Activated T-cell treated with anti-CD3 and anti-CD28 coated beads, Interleukin-2, amount 50 U/mL, for 4 hours (primary cell): ENCODE results near the gene OLAH. TPM values are rescaled to one million over a fixed set of nuclear protein-coding genes. Genes with fewer than 3 reads are reported as not detected.

Experiments used
- ATAC-seq, 2 donors: fragments of 200-7000 bp; cut with Tn5 transposase; one replicate each; pipeline ENCODE4 v1.10.0; 2021
- DNase-seq: peaks from one replicate; pipeline ENCODE4 v3.0.0-alpha.2; 2020
- H3K27me3 Mint-ChIP-seq: one replicate; pipeline ENCODE4 v1.8.0; 2021; ENCODE audit warnings: low read depth, mixed read lengths
- H3K36me3 Mint-ChIP-seq: one replicate; pipeline ENCODE4 v1.8.0; 2022; ENCODE audit warnings: mixed read lengths; ENCODE audit not compliant: insufficient read depth
- H3K4me1 Mint-ChIP-seq: one replicate; pipeline ENCODE4 v1.8.0; 2021; ENCODE audit warnings: low read depth, mixed read lengths
- H3K4me3 Mint-ChIP-seq: one replicate; pipeline ENCODE4 v1.8.0; 2021; ENCODE audit warnings: mild to moderate bottlenecking, moderate library complexity, mixed read lengths
- H3K9me3 Mint-ChIP-seq: one replicate; pipeline ENCODE4 v1.8.0; 2021; ENCODE audit warnings: mixed read lengths
- total RNA-seq, 3 donors: library from RNA; stranded (reverse); gene quantifications; one replicate each; pipeline ENCODE4 v1.2.1, GENCODE V29; 2021

Gene OLAH
- total RNA-seq, 3 donors from 2014 or later, result not detected

GRCh38 chr10:15092855-15093408 lies 49.2 kb downstream of the OLAH start:
- no peak for ATAC-seq
- DNase-seq, result no peak
- peaks cover 2% of the 10 kb centered on the region for H3K36me3 Mint-ChIP-seq
- no peak overlapping the region for H3K4me3 Mint-ChIP-seq
- peaks cover 11% of the 10 kb centered on the region for H3K4me1 Mint-ChIP-seq
- H3K27me3 Mint-ChIP-seq, result no peaks in the 10 kb centered on the region
- H3K9me3 Mint-ChIP-seq, result no peaks in the 10 kb centered on the region

DNA sequence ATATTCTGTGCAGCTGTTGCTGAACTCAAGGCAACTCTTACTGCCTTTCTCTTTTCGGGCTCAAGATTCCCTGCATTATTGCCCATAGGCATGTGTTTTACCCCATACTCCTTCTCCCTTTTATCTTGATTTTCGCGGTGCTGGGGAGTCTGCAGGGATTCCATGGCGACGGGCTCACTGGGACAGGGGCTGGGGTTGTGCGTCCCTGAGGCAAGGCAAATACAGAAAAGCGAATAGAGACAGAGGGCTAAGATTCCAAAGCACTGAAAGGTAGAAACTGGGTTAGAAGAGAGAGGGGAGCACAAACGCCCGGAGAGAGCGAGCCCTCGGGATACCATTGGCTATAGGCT lies 52.9 kb downstream of the OLAH start:
- peak; percentile 22 to 23 for ATAC-seq
- peaks cover 28% of the 10 kb centered on the region for H3K4me1 Mint-ChIP-seq
- peaks cover 8% of the 10 kb centered on the region for H3K36me3 Mint-ChIP-seq
- H3K9me3 Mint-ChIP-seq, result no peaks in the 10 kb centered on the region
- peak overlapping the region; percentile 96 for H3K4me3 Mint-ChIP-seq
- DNase-seq, result no peak
- no peaks in the 10 kb centered on the region for H3K27me3 Mint-ChIP-seq

- peaks cover 28% of the 10 kb centered on the region for H3K4me1 Mint-ChIP-seq
Measured at GRCh38 chr10:15097011-15097812, 53.5 kb downstream of the OLAH start, which contains the start of gene RPP38. Gene RPP38 (plus strand): TSS chr10:15097355. CDS start chr10:15103315, 5,960 bp downstream.

DNA sequence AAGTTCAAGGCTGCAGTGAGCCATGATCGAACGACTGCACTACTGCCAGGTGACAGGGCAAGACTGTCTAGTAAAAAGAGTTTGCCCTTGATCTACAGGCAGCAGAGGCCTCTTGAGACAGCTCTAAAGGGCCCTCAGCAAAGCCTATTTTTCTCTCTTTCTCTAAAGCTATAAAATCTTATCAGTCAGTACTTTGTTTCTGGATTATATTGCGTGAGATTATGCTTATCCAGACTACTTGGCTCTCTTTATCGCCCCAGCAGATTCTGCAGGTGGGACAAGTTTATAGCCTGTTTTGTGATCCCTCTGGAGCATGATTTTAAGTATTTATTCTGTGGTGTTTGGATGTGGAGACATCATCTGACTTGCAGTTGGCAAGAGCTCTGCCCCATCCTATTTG lies 56.1 kb downstream of the OLAH start:
- H3K9me3 Mint-ChIP-seq, result no peaks in the 10 kb centered on the region
- no peaks in the 10 kb centered on the region for H3K27me3 Mint-ChIP-seq
- H3K4me3 Mint-ChIP-seq, result no peak overlapping the region
- DNase-seq (no peak), ATAC-seq (no peak)
- H3K4me1 Mint-ChIP-seq, result peaks cover 28% of the 10 kb centered on the region
- peaks cover 15% of the 10 kb centered on the region for H3K36me3 Mint-ChIP-seq

More at GRCh38 chr10:15097011-15097812, 53.5 kb downstream of the OLAH start, which contains the start of gene RPP38:
- Mint-ChIP-seq H3K36me3 (peaks cover 11% of the 10 kb centered on the region), H3K27me3 (no peaks in the 10 kb centered on the region), H3K4me3 (peak within 1 kb of the TSS; percentile 96), H3K9me3 (no peaks in the 10 kb centered on the region)
- ATAC-seq (peak; percentile 93 to 95), DNase-seq (peak; percentile 94)

DNA sequence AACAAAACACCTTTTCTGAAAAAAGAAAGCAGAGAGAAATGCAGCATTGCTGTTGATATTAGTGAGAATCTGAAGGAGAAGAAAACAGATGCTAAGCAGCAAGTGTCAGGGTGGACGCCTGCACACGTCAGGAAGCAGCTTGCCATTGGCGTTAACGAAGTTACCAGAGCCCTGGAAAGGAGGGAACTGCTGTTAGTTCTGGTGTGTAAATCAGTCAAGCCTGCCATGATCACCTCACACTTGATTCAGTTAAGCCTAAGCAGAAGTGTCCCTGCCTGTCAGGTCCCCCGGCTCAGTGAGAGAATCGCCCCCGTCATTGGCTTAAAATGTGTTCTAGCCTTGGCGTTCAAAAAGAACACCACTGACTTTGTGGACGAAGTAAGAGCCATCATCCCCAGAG lies 59.8 kb downstream of the OLAH start:
- no peak overlapping the region for H3K4me3 Mint-ChIP-seq
- DNase-seq (no peak), ATAC-seq (no peak)
- peaks cover 23% of the 10 kb centered on the region for H3K36me3 Mint-ChIP-seq
- H3K9me3 Mint-ChIP-seq, result no peaks in the 10 kb centered on the region
- peaks cover 22% of the 10 kb centered on the region for H3K4me1 Mint-ChIP-seq
- H3K27me3 Mint-ChIP-seq, result no peaks in the 10 kb centered on the region

GRCh38 chr10:15106352-15107013 lies 62.7 kb downstream of the OLAH start:
- peaks cover 7% of the 10 kb centered on the region for H3K4me1 Mint-ChIP-seq
- peak; percentile 91 to 95 for ATAC-seq
- H3K4me3 Mint-ChIP-seq, result no peak overlapping the region
- peaks cover 22% of the 10 kb centered on the region for H3K36me3 Mint-ChIP-seq
- H3K27me3 Mint-ChIP-seq, result no peaks in the 10 kb centered on the region
- H3K9me3 Mint-ChIP-seq, result no peaks in the 10 kb centered on the region
- DNase-seq, result peak; percentile 63

DNA sequence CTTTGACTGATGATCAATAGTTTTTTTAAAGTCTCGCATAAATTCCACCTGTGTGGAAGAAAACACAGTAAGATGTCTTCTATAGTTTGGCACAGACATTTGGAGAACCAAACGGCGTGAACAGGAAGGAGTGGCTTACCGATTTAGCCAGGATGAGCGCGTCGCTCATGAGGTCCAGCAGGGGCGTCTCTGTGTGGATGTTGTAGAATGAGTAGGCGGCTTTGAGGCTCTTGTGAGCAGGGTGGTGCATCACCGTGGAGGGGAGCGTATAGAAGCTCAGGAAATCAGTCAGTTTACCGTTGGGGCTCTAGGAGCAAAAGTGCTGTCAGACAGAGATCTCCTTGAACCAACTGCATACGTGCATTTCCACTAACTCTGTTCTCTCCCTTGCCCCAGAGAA lies 68.9 kb downstream of the OLAH start:
- peaks cover 22% of the 10 kb centered on the region for H3K36me3 Mint-ChIP-seq
- H3K4me3 Mint-ChIP-seq, result no peak overlapping the region
- no peaks in the 10 kb centered on the region for H3K27me3 Mint-ChIP-seq
- ATAC-seq (peak in 1 of 2 donors; percentile 52), DNase-seq (no peak)
- no peaks in the 10 kb centered on the region for H3K4me1 Mint-ChIP-seq
- no peaks in the 10 kb centered on the region for H3K9me3 Mint-ChIP-seq

- DNase-seq (no peak), ATAC-seq (no peak)
- Mint-ChIP-seq H3K4me1 (no peaks in the 10 kb centered on the region), H3K9me3 (no peaks in the 10 kb centered on the region), H3K36me3 (peaks cover 14% of the 10 kb centered on the region), H3K27me3 (no peaks in the 10 kb centered on the region), H3K4me3 (no peak overlapping the region)
Measured at GRCh38 chr10:15113766-15114165, 70.0 kb downstream of the OLAH start.

GRCh38 chr10:15116225-15116624 lies 72.5 kb downstream of the OLAH start:
- Mint-ChIP-seq H3K4me1 (no peaks in the 10 kb centered on the region), H3K27me3 (no peaks in the 10 kb centered on the region), H3K36me3 (peaks cover 24% of the 10 kb centered on the region), H3K4me3 (no peak overlapping the region), H3K9me3 (no peaks in the 10 kb centered on the region)
- ATAC-seq, result no peak
- DNase-seq, result no peak

DNA sequence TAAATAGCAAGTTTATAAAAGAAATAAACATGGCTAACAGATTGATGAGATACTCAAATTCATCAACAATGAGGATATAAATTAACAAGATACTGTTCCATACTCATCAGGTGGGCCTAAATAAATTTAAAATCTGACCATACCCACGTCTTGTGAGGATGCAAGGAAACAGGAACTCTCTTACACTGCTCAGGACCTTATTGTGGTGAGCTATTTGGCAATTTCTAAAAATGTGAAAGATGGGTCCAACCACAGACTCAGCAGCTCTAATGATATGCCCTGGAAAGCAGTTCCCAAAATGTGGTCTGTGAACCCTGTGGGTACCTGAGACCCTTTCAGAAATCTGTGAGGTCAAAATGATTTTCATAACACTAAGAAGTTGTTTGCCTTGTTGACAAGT lies 74.9 kb downstream of the OLAH start:
- Mint-ChIP-seq H3K9me3 (no peaks in the 10 kb centered on the region), H3K36me3 (peaks cover 22% of the 10 kb centered on the region), H3K4me1 (peaks cover 10% of the 10 kb centered on the region), H3K27me3 (no peaks in the 10 kb centered on the region), H3K4me3 (no peak overlapping the region)
- no peak for ATAC-seq
- no peak for DNase-seq

DNA sequence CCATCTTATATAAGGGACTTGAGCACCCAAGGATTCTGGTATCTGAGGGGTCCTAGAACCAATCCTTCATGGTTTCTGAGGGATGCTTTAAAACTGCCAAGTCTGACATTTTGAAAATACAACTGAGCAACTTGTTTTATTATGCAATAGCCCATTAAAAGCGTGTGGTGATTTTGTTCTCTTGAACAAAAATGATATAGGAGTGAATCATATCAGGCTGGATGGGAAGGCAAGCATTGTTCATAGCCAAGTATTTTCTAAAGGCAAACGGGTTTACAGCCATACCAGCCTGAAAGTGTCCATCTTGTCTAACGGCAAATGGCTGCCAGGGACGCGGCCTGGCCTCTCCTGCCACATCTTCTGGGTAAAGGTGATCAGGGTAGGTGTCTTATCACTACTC lies 76.8 kb downstream of the OLAH start:
- peaks cover 20% of the 10 kb centered on the region for H3K4me1 Mint-ChIP-seq
- DNase-seq, result no peak
- no peak overlapping the region for H3K4me3 Mint-ChIP-seq
- peaks cover 30% of the 10 kb centered on the region for H3K36me3 Mint-ChIP-seq
- no peaks in the 10 kb centered on the region for H3K9me3 Mint-ChIP-seq
- ATAC-seq, result no peak
- no peaks in the 10 kb centered on the region for H3K27me3 Mint-ChIP-seq

DNA sequence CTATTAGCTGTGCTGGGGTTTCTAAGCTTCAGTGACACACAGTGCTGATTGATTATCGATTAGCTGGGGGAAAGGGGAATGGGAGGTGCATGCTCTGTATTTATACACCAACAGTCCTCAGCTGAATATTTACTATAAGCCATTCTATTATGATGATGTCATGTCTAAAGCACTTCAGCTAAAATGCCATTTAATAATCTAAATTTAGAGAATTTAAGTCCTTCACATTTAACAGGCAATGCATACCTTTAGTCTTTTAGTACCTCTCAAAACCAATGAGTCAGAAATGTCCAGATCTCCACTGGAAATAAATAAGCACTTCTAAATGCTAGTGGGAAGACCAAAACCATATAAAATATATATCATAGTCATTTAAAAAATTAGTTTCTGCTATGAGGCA lies 78.0 kb downstream of the OLAH start:
- ATAC-seq (no peak), DNase-seq (no peak)
- Mint-ChIP-seq H3K36me3 (peaks cover 34% of the 10 kb centered on the region), H3K9me3 (no peaks in the 10 kb centered on the region), H3K27me3 (no peaks in the 10 kb centered on the region), H3K4me1 (peaks cover 20% of the 10 kb centered on the region), H3K4me3 (no peak overlapping the region)

- no peaks in the 10 kb centered on the region for H3K27me3 Mint-ChIP-seq
- peaks cover 34% of the 10 kb centered on the region for H3K36me3 Mint-ChIP-seq
- no peaks in the 10 kb centered on the region for H3K9me3 Mint-ChIP-seq
- DNase-seq (no peak), ATAC-seq (peak; percentile 79 to 80)
- peaks cover 20% of the 10 kb centered on the region for H3K4me1 Mint-ChIP-seq
- peak overlapping the region; percentile 33 for H3K4me3 Mint-ChIP-seq
Measured at GRCh38 chr10:15122477-15123030, 78.8 kb downstream of the OLAH start.
